ENCODE measurements around the gene FGD3.

The FGD3 gene

DNA sequence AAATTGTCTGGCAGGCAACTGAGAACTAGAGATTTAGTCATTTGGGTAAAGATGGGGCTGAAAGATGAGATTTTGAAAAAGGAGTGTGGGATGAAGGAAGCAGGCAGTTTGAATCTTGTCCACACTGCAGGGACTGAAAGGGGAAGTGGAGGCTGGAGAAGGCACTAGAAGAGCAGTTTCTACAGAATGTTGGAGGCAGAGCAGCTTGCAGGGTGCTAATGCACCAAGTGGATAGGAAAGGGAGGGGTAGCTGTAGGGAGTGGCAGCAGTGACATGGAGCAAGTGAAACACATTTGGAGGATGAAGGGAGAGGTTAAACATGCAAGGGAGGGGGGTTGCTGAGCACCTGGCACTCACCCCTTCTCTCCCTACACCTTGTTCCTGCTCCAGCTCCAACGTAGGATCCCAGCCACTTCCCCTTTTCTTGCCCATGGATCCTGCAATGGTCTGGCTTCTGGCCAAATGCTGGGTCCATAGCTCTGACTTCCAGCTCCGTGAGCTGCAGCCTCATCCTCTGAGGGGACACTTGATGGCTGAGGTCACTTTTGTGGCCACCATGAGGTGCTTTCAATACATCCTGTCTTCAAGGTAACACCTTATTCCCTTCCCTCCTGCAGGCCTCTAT is 30.0 kb upstream of the FGD3 start:
- no peak overlapping the region for H3K18ac ChIP-seq (ENCODE audit: low read depth in 1 of 2, low read length in 2 of 2)
- no peaks in the 10 kb centered on the region for H3K4me1 ChIP-seq (ENCODE audit: control insufficient read depth, insufficient read depth, low read depth, low read length)
- no peaks in the 10 kb centered on the region for H3K79me1 ChIP-seq (replicated peaks; ENCODE audit: low read length, poor library complexity, severe bottlenecking)
- no peak overlapping the region for H3K14ac ChIP-seq (ENCODE audit: low read length in 2 of 2)
- H3K27ac ChIP-seq (ENCODE audit: low read length, poor library complexity, severe bottlenecking): no peak overlapping the region
- H2BK15ac ChIP-seq (ENCODE audit: low read depth, poor library complexity, severe bottlenecking): no peak overlapping the region
- H3K9ac ChIP-seq (ENCODE audit: low read length): no peak overlapping the region
- no peaks in the 10 kb centered on the region for H3K9me3 ChIP-seq (ENCODE audit: control insufficient read depth, low read length)
- H3K4ac ChIP-seq (ENCODE audit: low read depth in 1 of 2, low read length in 2 of 2): no peak overlapping the region
- H3K4me3 ChIP-seq (ENCODE audit: insufficient read depth in 1 of 2, low read depth in 1 of 2, low read length in 2 of 2): no peak overlapping the region
- H2BK120ac ChIP-seq (ENCODE audit: low read depth, low read length): no peak overlapping the region
- H2BK12ac ChIP-seq (ENCODE audit: low read length in 2 of 2): no peak overlapping the region
- H2BK5ac ChIP-seq (ENCODE audit: low read depth, low read length, poor library complexity, severe bottlenecking): no peak overlapping the region
- peaks cover 17 to 29% of the 10 kb centered on the region in 2 experiments for H3K27me3 ChIP-seq (ENCODE audit: control insufficient read depth in 1 of 2, insufficient read depth in 1 of 2, low read length in 2 of 2)
- DNase-seq: no peak
- no peak overlapping the region for H2AK5ac ChIP-seq (ENCODE audit: low read length, severe bottlenecking)
- H3K23ac ChIP-seq (ENCODE audit: low read length in 2 of 2): no peak overlapping the region
- H2AFZ ChIP-seq (ENCODE audit: low read depth, low read length): no peak overlapping the region
- no peak overlapping the region for H4K8ac ChIP-seq (ENCODE audit: low read length)
- 61% methylated on average over 2 of the region's 2 CpGs for WGBS
- no peak overlapping the region for H3K4me2 ChIP-seq (ENCODE audit: low read length, poor library complexity, severe bottlenecking)
- no peak overlapping the region for H4K91ac ChIP-seq (ENCODE audit: low read length)
- H3K36me3 ChIP-seq (ENCODE audit: control insufficient read depth in 1 of 2, insufficient read depth in 2 of 2, low read depth in 1 of 2, low read length in 2 of 2): no peaks in the 10 kb centered on the region

DNA sequence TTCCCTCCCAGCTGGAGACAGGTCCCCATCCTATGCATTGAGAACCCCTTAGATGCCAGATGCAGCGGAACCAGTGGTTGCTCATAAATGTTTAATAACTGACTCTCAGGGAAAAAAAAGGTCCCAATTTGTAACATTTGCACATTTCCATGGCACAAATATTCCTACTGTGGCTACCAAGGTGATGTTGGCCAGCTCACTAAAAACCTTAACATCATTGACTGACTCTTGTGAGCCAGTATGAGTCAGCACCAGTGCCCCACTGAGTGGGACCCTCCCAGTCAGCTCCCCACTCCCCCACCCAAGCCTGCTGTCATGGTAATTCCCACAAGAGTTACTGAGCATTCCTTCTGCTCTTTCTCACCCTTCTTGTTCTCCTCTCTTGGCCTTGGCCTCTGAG is 26.9 kb upstream of the FGD3 start:
- no peak for DNase-seq
- 94% methylated on average over 1 of the region's 1 CpG for WGBS
- no peaks in the 10 kb centered on the region for H3K36me3 ChIP-seq (ENCODE audit: control insufficient read depth in 1 of 2, insufficient read depth in 2 of 2, low read depth in 1 of 2, low read length in 2 of 2)
- H2BK12ac ChIP-seq (ENCODE audit: low read length in 2 of 2): no peak overlapping the region
- H3K14ac ChIP-seq (ENCODE audit: low read length in 2 of 2): no peak overlapping the region
- H3K27me3 ChIP-seq (ENCODE audit: control insufficient read depth in 1 of 2, insufficient read depth in 1 of 2, low read length in 2 of 2): peaks cover 12 to 13% of the 10 kb centered on the region in 2 experiments
- no peak overlapping the region for H3K27ac ChIP-seq (ENCODE audit: low read length, poor library complexity, severe bottlenecking)
- no peak overlapping the region for H2AFZ ChIP-seq (ENCODE audit: low read depth, low read length)
- H4K91ac ChIP-seq (ENCODE audit: low read length): no peak overlapping the region
- H2BK120ac ChIP-seq (ENCODE audit: low read depth, low read length): no peak overlapping the region
- H3K4me2 ChIP-seq (ENCODE audit: low read length, poor library complexity, severe bottlenecking): no peak overlapping the region
- no peak overlapping the region for H3K4me3 ChIP-seq (ENCODE audit: insufficient read depth in 1 of 2, low read depth in 1 of 2, low read length in 2 of 2)
- no peak overlapping the region for H3K9ac ChIP-seq (ENCODE audit: low read length)
- no peak overlapping the region for H3K18ac ChIP-seq (ENCODE audit: low read depth in 1 of 2, low read length in 2 of 2)
- H3K9me3 ChIP-seq (ENCODE audit: control insufficient read depth, low read length): no peaks in the 10 kb centered on the region
- no peak overlapping the region for H2BK15ac ChIP-seq (ENCODE audit: low read depth, poor library complexity, severe bottlenecking)
- no peak overlapping the region for H3K23ac ChIP-seq (ENCODE audit: low read length in 2 of 2)
- H3K4me1 ChIP-seq (ENCODE audit: control insufficient read depth, insufficient read depth, low read depth, low read length): no peaks in the 10 kb centered on the region
- H2BK5ac ChIP-seq (ENCODE audit: low read depth, low read length, poor library complexity, severe bottlenecking): no peak overlapping the region
- no peak overlapping the region for H3K4ac ChIP-seq (ENCODE audit: low read depth in 1 of 2, low read length in 2 of 2)
- H2AK5ac ChIP-seq (ENCODE audit: low read length, severe bottlenecking): no peak overlapping the region
- H3K79me1 ChIP-seq (replicated peaks; ENCODE audit: low read length, poor library complexity, severe bottlenecking): no peaks in the 10 kb centered on the region
- no peak overlapping the region for H4K8ac ChIP-seq (ENCODE audit: low read length)

DNA sequence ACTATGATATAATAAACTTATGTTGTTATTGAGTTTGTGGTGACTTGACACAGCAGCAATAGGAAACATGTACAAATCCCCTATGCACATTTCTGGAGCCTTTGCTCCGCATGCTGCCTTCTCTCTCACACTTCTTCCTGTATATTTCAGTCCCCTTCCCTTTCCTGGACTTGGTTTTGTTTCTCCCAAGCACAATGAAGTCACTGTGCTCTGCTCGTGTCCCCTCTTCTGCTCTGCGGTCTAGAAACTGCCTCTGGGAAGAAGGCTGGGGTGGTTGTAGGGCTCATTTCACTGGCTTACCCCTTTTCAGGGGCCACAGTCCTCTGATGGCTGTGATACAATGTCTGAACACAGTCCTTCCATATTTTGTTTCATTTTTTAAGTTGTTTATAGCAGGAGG is 15.7 kb upstream of the FGD3 start:
- Histone ChIP-seq H3K4me3 (ENCODE audit: insufficient read depth in 1 of 2, low read depth in 1 of 2, low read length in 2 of 2) (no peak overlapping the region), H2AK5ac (ENCODE audit: low read length, severe bottlenecking) (no peak overlapping the region), H3K36me3 (ENCODE audit: control insufficient read depth in 1 of 2, insufficient read depth in 2 of 2, low read depth in 1 of 2, low read length in 2 of 2) (no peaks in the 10 kb centered on the region), H2BK5ac (ENCODE audit: low read depth, low read length, poor library complexity, severe bottlenecking) (no peak overlapping the region), H3K9me3 (ENCODE audit: control insufficient read depth, low read length) (no peaks in the 10 kb centered on the region), H3K4me2 (ENCODE audit: low read length, poor library complexity, severe bottlenecking) (no peak overlapping the region), H3K4ac (ENCODE audit: low read depth in 1 of 2, low read length in 2 of 2) (no peak overlapping the region), H2BK12ac (ENCODE audit: low read length in 2 of 2) (no peak overlapping the region), H2BK120ac (ENCODE audit: low read depth, low read length) (no peak overlapping the region), H3K4me1 (ENCODE audit: control insufficient read depth, insufficient read depth, low read depth, low read length) (no peaks in the 10 kb centered on the region), H3K14ac (ENCODE audit: low read length in 2 of 2) (no peak overlapping the region), H3K23ac (ENCODE audit: low read length in 2 of 2) (no peak overlapping the region), H3K18ac (ENCODE audit: low read depth in 1 of 2, low read length in 2 of 2) (no peak overlapping the region), H3K9ac (ENCODE audit: low read length) (no peak overlapping the region), H2BK15ac (ENCODE audit: low read depth, poor library complexity, severe bottlenecking) (no peak overlapping the region), H3K27ac (ENCODE audit: low read length, poor library complexity, severe bottlenecking) (no peak overlapping the region), H2AFZ (ENCODE audit: low read depth, low read length) (no peak overlapping the region), H4K91ac (ENCODE audit: low read length) (no peak overlapping the region), H3K27me3 (ENCODE audit: control insufficient read depth in 1 of 2, insufficient read depth in 1 of 2, low read length in 2 of 2) (peaks cover 0 to 5% of the 10 kb centered on the region in 2 experiments), H4K8ac (ENCODE audit: low read length) (no peak overlapping the region), H3K79me1 (replicated peaks; ENCODE audit: low read length, poor library complexity, severe bottlenecking) (no peaks in the 10 kb centered on the region)
- no peak for DNase-seq
- WGBS: 68% methylated on average over 3 of the region's 3 CpGs

DNA sequence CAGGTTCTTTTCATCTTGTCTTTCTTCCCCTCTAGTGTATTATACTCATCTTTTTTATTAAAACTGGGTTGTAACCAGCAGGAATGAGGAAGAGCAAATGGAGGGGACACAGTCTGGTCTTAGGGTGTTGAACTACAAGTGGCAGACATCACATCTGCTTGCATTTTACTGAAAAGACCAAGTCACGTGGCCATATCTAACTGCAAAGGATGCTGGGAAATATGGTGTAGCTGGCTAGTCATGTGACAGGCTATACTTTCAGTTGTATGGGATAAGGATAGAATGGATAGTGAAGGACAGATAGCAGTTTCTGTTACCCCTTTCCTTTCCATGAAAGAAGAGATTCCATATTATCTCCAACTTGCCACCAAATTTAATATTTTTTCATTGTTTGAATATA is 13.0 kb upstream of the FGD3 start:
- Histone ChIP-seq H2BK15ac (ENCODE audit: low read depth, poor library complexity, severe bottlenecking) (no peak overlapping the region), H2AK5ac (ENCODE audit: low read length, severe bottlenecking) (no peak overlapping the region), H2BK5ac (ENCODE audit: low read depth, low read length, poor library complexity, severe bottlenecking) (no peak overlapping the region), H3K79me1 (replicated peaks; ENCODE audit: low read length, poor library complexity, severe bottlenecking) (no peaks in the 10 kb centered on the region), H2BK12ac (ENCODE audit: low read length in 2 of 2) (no peak overlapping the region), H3K4ac (ENCODE audit: low read depth in 1 of 2, low read length in 2 of 2) (no peak overlapping the region), H3K14ac (ENCODE audit: low read length in 2 of 2) (no peak overlapping the region), H3K23ac (ENCODE audit: low read length in 2 of 2) (no peak overlapping the region), H3K4me1 (ENCODE audit: control insufficient read depth, insufficient read depth, low read depth, low read length) (no peaks in the 10 kb centered on the region), H2BK120ac (ENCODE audit: low read depth, low read length) (no peak overlapping the region), H2AFZ (ENCODE audit: low read depth, low read length) (no peak overlapping the region), H3K4me3 (ENCODE audit: insufficient read depth in 1 of 2, low read depth in 1 of 2, low read length in 2 of 2) (no peak overlapping the region), H3K9me3 (ENCODE audit: control insufficient read depth, low read length) (no peaks in the 10 kb centered on the region), H4K91ac (ENCODE audit: low read length) (no peak overlapping the region), H3K9ac (ENCODE audit: low read length) (no peak overlapping the region), H3K27ac (ENCODE audit: low read length, poor library complexity, severe bottlenecking) (no peak overlapping the region), H3K36me3 (ENCODE audit: control insufficient read depth in 1 of 2, insufficient read depth in 2 of 2, low read depth in 1 of 2, low read length in 2 of 2) (no peaks in the 10 kb centered on the region), H4K8ac (ENCODE audit: low read length) (no peak overlapping the region), H3K4me2 (ENCODE audit: low read length, poor library complexity, severe bottlenecking) (no peak overlapping the region), H3K18ac (ENCODE audit: low read depth in 1 of 2, low read length in 2 of 2) (no peak overlapping the region), H3K27me3 (ENCODE audit: control insufficient read depth in 1 of 2, insufficient read depth in 1 of 2, low read length in 2 of 2) (peaks cover 10 to 15% of the 10 kb centered on the region in 2 experiments)
- no peak for DNase-seq
- WGBS: 87% methylated on average over 1 of the region's 1 CpG
